Measurements from ENCODE around the gene IFRD1. TPM values are rescaled to one million over a fixed set of nuclear protein-coding genes. Genes with fewer than 3 reads are reported as not detected.

The IFRD1 gene
- total RNA-seq, 1 experiment from 2014 or later = 67.8 TPM

- no CpG with 5 or more reads among the region's 8 CpGs for WGBS (ENCODE audit: extremely low coverage, insufficient read length, low lambda C conversion rate)
Measured at GRCh38 chr7:112487457-112488263, 37.4 kb downstream of the IFRD1 start.

More at GRCh38 chr7:112487457-112488263, 37.4 kb downstream of the IFRD1 start:
- Histone ChIP-seq H3K9ac (ENCODE audit: extremely low read depth, insufficient read length, low read length) (no peak overlapping the region), H3K4me2 (ENCODE audit: insufficient read depth, insufficient read length, low read length) (no peak overlapping the region), H2BK12ac (ENCODE audit: insufficient read length, low read depth, low read length) (no peak overlapping the region), H3K27me3 (ENCODE audit: insufficient read depth, low read length) (no peaks in the 10 kb centered on the region), H2BK20ac (ENCODE audit: low read depth, low read length, poor library complexity, severe bottlenecking) (no peak overlapping the region), H4K91ac (ENCODE audit: insufficient read length, low read depth, low read length) (no peak overlapping the region), H2BK120ac (ENCODE audit: low read depth, low read length, poor library complexity, severe bottlenecking) (no peak overlapping the region), H3K79me1 (ENCODE audit: insufficient read depth, low read depth, low read length, poor library complexity, severe bottlenecking) (no peaks in the 10 kb centered on the region), H3K4ac (ENCODE audit: low read depth, low read length) (no peak overlapping the region), H4K20me1 (ENCODE audit: control insufficient read depth, insufficient read depth, insufficient read length) (no peaks in the 10 kb centered on the region), H3K4me1 (ENCODE audit: insufficient read depth, low read length) (no peaks in the 10 kb centered on the region; the same call in 1 of the 2 replicates), H3K23me2 (ENCODE audit: insufficient read length, low read depth, low read length, poor library complexity, severe bottlenecking) (no peaks in the 10 kb centered on the region), H4K8ac (replicated peaks; ENCODE audit: insufficient read length, low read depth, low read length) (no peak overlapping the region), H2AK5ac (ENCODE audit: insufficient read length, low read length) (no peak overlapping the region), H2BK5ac (ENCODE audit: insufficient read length, low read length) (no peak overlapping the region), H3K14ac (ENCODE audit: insufficient read depth, low read length) (no peak overlapping the region), H3K27ac (ENCODE audit: insufficient read length, low read depth, low read length) (no peak overlapping the region), H2BK15ac (ENCODE audit: low read depth, low read length) (no peak overlapping the region), H3T11ph (ENCODE audit: low read length) (no peak overlapping the region), H3K56ac (ENCODE audit: insufficient read length, low read depth, low read length) (no peak overlapping the region), H2AFZ (ENCODE audit: low read length) (no peak overlapping the region), H3K9me3 (ENCODE audit: control insufficient read depth, low read depth, low read length) (no peaks in the 10 kb centered on the region), H3K18ac (ENCODE audit: insufficient read length, low read depth, low read length) (no peak overlapping the region), H4K5ac (ENCODE audit: insufficient read length, low read depth, low read length) (no peak overlapping the region), H3K23ac (ENCODE audit: insufficient read length, low read depth, low read length) (no peak overlapping the region), H3K79me2 (ENCODE audit: insufficient read depth, low read length) (no peaks in the 10 kb centered on the region)
- H3K9me3 Mint-ChIP-seq = no peaks in the 10 kb centered on the region
- H3K36me3 Mint-ChIP-seq (ENCODE audit: insufficient read depth in 1 of 3, low read depth in 3 of 3) = peaks cover 0 to 5% (median 0%) of the 10 kb centered on the region in 3 experiments; a peak in 1 of 7 replicates
- H3K27me3 Mint-ChIP-seq (ENCODE audit: low read depth) = no peaks in the 10 kb centered on the region
- H3K27ac Mint-ChIP-seq = no peak overlapping the region; a peak in 2 of 7 replicates
- H3K4me1 Mint-ChIP-seq = peaks cover 10 to 13% of the 10 kb centered on the region in 2 experiments
- no peak overlapping the region; a peak in 1 of 5 replicates for H3K4me3 Mint-ChIP-seq
- no peak for DNase-seq
- TF ChIP-seq CTCF (conservative IDR thresholded peaks at IDR 0.05) = no peak
